AG09319 (cell line): Measurements from ENCODE around the gene FOXL3.

Source experiments
- DNase-seq: peaks from one replicate; pipeline ENCODE4 v3.0.0-alpha.2; 2010; ENCODE audit warnings: low read depth; ENCODE audit errors: extremely low read depth
- TF ChIP-seq, protein P1 (sequence below): IDR thresholded peaks from 2 replicates; pipeline ENCODE4 v1.5.1; 2011; ENCODE audit warnings: low read depth, mild to moderate bottlenecking, inconsistent platforms, low read length, moderate library complexity

FOXL3 gene

GRCh38 chr7:329691-330281 is 39.8 kb downstream of the FOXL3 start:
- TF ChIP-seq, protein P1, sequence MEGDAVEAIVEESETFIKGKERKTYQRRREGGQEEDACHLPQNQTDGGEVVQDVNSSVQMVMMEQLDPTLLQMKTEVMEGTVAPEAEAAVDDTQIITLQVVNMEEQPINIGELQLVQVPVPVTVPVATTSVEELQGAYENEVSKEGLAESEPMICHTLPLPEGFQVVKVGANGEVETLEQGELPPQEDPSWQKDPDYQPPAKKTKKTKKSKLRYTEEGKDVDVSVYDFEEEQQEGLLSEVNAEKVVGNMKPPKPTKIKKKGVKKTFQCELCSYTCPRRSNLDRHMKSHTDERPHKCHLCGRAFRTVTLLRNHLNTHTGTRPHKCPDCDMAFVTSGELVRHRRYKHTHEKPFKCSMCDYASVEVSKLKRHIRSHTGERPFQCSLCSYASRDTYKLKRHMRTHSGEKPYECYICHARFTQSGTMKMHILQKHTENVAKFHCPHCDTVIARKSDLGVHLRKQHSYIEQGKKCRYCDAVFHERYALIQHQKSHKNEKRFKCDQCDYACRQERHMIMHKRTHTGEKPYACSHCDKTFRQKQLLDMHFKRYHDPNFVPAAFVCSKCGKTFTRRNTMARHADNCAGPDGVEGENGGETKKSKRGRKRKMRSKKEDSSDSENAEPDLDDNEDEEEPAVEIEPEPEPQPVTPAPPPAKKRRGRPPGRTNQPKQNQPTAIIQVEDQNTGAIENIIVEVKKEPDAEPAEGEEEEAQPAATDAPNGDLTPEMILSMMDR = no peak
- no peak for DNase-seq

- DNase-seq = no peak
- TF ChIP-seq, protein P1 = no peak
These were observed 40.7 kb downstream of the FOXL3 start for GRCh38 chr7:330511-331230.

- TF ChIP-seq, protein P1 = no peak
- no peak for DNase-seq
These were observed 42.1 kb downstream of the FOXL3 start for GRCh38 chr7:332020-332517.

- TF ChIP-seq, protein P1 = peak; percentile 55
- DNase-seq = no peak
These were observed 42.8 kb downstream of the FOXL3 start for GRCh38 chr7:332646-333392.

DNA sequence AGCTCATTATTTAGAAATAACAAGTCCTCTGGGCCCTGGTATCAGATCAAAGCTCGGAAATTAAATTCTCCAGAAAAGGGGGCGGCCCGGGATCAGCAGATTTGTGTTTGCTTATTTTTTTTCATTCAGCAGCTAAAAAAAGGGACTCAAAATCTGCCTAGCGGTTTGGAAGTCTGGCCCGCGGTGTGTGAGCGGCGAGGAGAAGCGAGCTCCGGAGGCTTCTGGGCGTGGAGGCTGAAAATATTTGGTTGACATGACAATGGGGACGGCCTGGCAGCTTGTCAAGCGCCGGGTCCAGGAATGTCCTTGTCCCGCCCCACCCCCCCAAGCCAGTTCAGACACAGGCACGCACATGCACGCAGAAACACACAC is 43.4 kb downstream of the FOXL3 start:
- DNase-seq = no peak
- TF ChIP-seq, protein P1 = no peak

- TF ChIP-seq, protein P1 = no peak
- DNase-seq = no peak
These were observed 44.8 kb downstream of the FOXL3 start for GRCh38 chr7:334618-335357.
